ENCODE results near the gene AP2B1. TPM values are rescaled to one million over a fixed set of nuclear protein-coding genes. Genes with fewer than 3 reads are reported as not detected.

AP2B1 gene
- total RNA-seq, 1 experiment from 2014 or later: 217 TPM

GRCh38 chr17:35554668-35555067 lies 32.5 kb upstream of the AP2B1 start:
- H3K23ac ChIP-seq (ENCODE audit: insufficient read length, low read depth, low read length): no peak overlapping the region
- peaks cover 9% of the 10 kb centered on the region in 2 experiments for H3K4me1 Mint-ChIP-seq
- peaks cover 15% of the 10 kb centered on the region for H3K27me3 Mint-ChIP-seq (ENCODE audit: low read depth)

More at GRCh38 chr17:35554668-35555067, 32.5 kb upstream of the AP2B1 start:
- H3K9me3 ChIP-seq (ENCODE audit: control insufficient read depth, low read depth, low read length): no peaks in the 10 kb centered on the region
- no peak overlapping the region for H3K56ac ChIP-seq (ENCODE audit: insufficient read length, low read depth, low read length)
- H3T11ph ChIP-seq (ENCODE audit: low read length): no peak overlapping the region
- no peak overlapping the region for H3K14ac ChIP-seq (ENCODE audit: insufficient read depth, low read length)
- no peak overlapping the region for H2BK5ac ChIP-seq (ENCODE audit: insufficient read length, low read length)
- H2BK15ac ChIP-seq (ENCODE audit: low read depth, low read length): no peak overlapping the region
- no peaks in the 10 kb centered on the region for H3K79me2 ChIP-seq (ENCODE audit: insufficient read depth, low read length)
- Mint-ChIP-seq H3K27ac (no peak overlapping the region), H3K9me3 (no peaks in the 10 kb centered on the region), H3K36me3 (ENCODE audit: insufficient read depth in 1 of 3, low read depth in 3 of 3) (no peaks in the 10 kb centered on the region), H3K4me3 (no peak overlapping the region)
- H4K8ac ChIP-seq (replicated peaks; ENCODE audit: insufficient read length, low read depth, low read length): no peak overlapping the region
- no peak overlapping the region for H2AK5ac ChIP-seq (ENCODE audit: insufficient read length, low read length)
- no peak overlapping the region for H3K4ac ChIP-seq (ENCODE audit: low read depth, low read length)
- H2BK20ac ChIP-seq (ENCODE audit: low read depth, low read length, poor library complexity, severe bottlenecking): no peak overlapping the region
- H2BK120ac ChIP-seq (ENCODE audit: low read depth, low read length, poor library complexity, severe bottlenecking): no peak overlapping the region
- no peaks in the 10 kb centered on the region for H3K23me2 ChIP-seq (ENCODE audit: insufficient read length, low read depth, low read length, poor library complexity, severe bottlenecking)
- no peak overlapping the region for H4K91ac ChIP-seq (ENCODE audit: insufficient read length, low read depth, low read length)
- no peak overlapping the region for H2BK12ac ChIP-seq (ENCODE audit: insufficient read length, low read depth, low read length)
- no CpG with 5 or more reads among the region's 5 CpGs for WGBS (ENCODE audit: extremely low coverage, insufficient read length, low lambda C conversion rate)
- H2AFZ ChIP-seq (ENCODE audit: low read length): no peak overlapping the region
- no peak overlapping the region for H3K4me2 ChIP-seq (ENCODE audit: insufficient read depth, insufficient read length, low read length)
- no peak for DNase-seq
- H3K79me1 ChIP-seq (ENCODE audit: insufficient read depth, low read depth, low read length, poor library complexity, severe bottlenecking): no peaks in the 10 kb centered on the region
- no peak overlapping the region for H3K18ac ChIP-seq (ENCODE audit: insufficient read length, low read depth, low read length)
- no peaks in the 10 kb centered on the region for H4K20me1 ChIP-seq (ENCODE audit: control insufficient read depth, insufficient read depth, insufficient read length)
- H3K9ac ChIP-seq (ENCODE audit: extremely low read depth, insufficient read length, low read length): no peak overlapping the region
- H3K27me3 ChIP-seq (ENCODE audit: insufficient read depth, low read length): no peaks in the 10 kb centered on the region
- no peaks in the 10 kb centered on the region for H3K4me1 ChIP-seq (ENCODE audit: insufficient read depth, low read length)
- no peak for TF ChIP-seq CTCF (conservative IDR thresholded peaks at IDR 0.05)
- no peak overlapping the region for H4K5ac ChIP-seq (ENCODE audit: insufficient read length, low read depth, low read length)
- no peak overlapping the region for H3K27ac ChIP-seq (ENCODE audit: insufficient read length, low read depth, low read length)

All from H9 (cell line).